Adipocyte (in vitro differentiated cells): ENCODE results near the gene HYI.

Experiments used
- DNase-seq: peaks from one replicate; pipeline ENCODE4 v3.0.0-alpha.2; 2015; ENCODE audit warnings: low read depth
- H3K27me3 ChIP-seq: replicated peaks from 2 replicates; pipeline ENCODE4 v1.7.0; 2013; ENCODE audit warnings: mild to moderate bottlenecking, low read length, moderate library complexity; ENCODE audit not compliant: control insufficient read depth, insufficient read depth
- H3K36me3 ChIP-seq: 2 replicates; pipeline ENCODE4 v1.7.0; 2013; ENCODE audit warnings: low read length, mild to moderate bottlenecking, moderate library complexity; ENCODE audit not compliant: control insufficient read depth, insufficient read depth, severe bottlenecking
- H3K4me1 ChIP-seq: 2 replicates; pipeline ENCODE4 v1.7.0; 2013; ENCODE audit warnings: mild to moderate bottlenecking, low read length, moderate library complexity; ENCODE audit not compliant: control insufficient read depth, insufficient read depth
- H3K4me3 ChIP-seq: 2 replicates; pipeline ENCODE4 v1.7.0; 2013; ENCODE audit warnings: mild to moderate bottlenecking, low read length, moderate library complexity
- H3K9ac ChIP-seq: 2 replicates; pipeline ENCODE4 v1.7.0; 2013; ENCODE audit warnings: mild to moderate bottlenecking, low read length, moderate library complexity
- H3K9me3 ChIP-seq: 2 replicates; pipeline ENCODE4 v1.7.0; 2013; ENCODE audit warnings: mild to moderate bottlenecking, low read length, moderate library complexity; ENCODE audit not compliant: control insufficient read depth

Gene HYI

DNA sequence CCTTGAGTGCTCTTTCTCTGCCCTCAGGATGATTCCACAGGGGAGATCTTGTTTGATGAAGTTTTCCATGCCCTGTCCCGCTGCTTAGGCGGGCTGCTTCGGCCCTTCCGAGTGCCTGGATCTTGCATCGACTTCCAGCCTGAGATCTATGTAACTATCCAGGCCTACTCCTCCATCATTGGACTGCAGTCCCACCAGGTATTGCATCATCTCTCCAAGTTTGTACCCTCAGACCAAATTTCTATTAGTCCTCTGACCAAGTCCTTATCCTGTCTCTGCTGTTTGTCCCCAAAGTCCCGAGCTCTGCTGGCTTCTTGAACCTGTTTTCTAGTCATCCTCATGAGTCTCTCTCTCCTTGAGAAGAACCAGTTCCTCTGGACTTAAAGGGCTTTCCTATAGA lies 49.4 kb downstream of the HYI start:
- H3K36me3 ChIP-seq: peaks cover 63% of the 10 kb centered on the region

DNA sequence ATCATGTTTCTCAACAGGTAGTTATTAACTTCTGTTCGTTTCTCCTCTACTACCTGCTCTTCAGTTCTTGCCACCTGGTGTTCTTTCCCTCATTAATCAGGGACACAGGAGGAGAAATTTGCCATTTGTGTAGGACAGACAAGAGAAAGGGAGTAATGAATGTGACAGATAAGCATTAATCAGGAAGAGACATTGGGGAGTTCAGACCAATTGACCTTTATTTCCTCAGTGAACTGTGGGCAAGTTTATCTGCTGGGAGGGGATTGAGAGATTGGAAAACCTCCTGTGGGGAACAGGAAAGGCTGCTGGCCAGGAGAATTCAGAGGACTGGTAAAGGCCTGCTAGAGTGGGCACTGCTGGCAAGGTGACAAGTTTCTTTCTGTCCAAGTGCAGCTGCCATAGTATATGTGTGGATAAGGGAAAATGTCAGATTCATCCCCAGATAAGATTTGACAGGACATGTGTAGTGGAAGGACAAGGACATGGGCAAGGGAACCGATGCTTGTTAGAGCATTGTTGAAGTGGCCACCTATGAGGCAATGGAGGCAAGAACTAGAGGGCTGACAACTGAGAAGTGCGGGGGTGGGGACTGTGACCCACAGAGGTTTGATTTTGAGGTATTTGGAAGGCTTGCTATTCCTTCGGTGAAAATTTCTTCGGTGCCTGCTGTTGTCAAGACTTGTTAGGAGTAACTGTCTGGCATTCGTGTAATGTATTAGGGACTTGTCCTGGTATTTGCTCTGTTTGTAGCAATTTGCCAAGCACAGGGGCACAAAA lies 51.5 kb downstream of the HYI start:
- H3K4me1 ChIP-seq: peaks cover 6% of the 10 kb centered on the region
- no peaks in the 10 kb centered on the region for H3K27me3 ChIP-seq
- no peak for DNase-seq
- peaks cover 45% of the 10 kb centered on the region for H3K36me3 ChIP-seq
- no peak overlapping the region for H3K9ac ChIP-seq
- H3K4me3 ChIP-seq: no peak overlapping the region
- H3K9me3 ChIP-seq: no peaks in the 10 kb centered on the region

More for the DNA sequence above, 49.4 kb downstream of the HYI start:
- no peak for DNase-seq
- H3K4me1 ChIP-seq: peaks cover 6% of the 10 kb centered on the region
- H3K27me3 ChIP-seq: no peaks in the 10 kb centered on the region
- no peak overlapping the region for H3K4me3 ChIP-seq
- H3K9ac ChIP-seq: no peak overlapping the region
- H3K9me3 ChIP-seq: no peaks in the 10 kb centered on the region
